GM19372 (cell line): ENCODE data around the gene DCLK3.

Experiments
- ATAC-seq: cut with Tn5 transposase; IDR thresholded peaks from one replicate; pipeline ENCODE4 v1.9.1; 2021; ENCODE audit warnings: mild to moderate bottlenecking, low read depth, moderate library complexity; ENCODE audit not compliant: unreplicated experiment

The DCLK3 gene

DNA sequence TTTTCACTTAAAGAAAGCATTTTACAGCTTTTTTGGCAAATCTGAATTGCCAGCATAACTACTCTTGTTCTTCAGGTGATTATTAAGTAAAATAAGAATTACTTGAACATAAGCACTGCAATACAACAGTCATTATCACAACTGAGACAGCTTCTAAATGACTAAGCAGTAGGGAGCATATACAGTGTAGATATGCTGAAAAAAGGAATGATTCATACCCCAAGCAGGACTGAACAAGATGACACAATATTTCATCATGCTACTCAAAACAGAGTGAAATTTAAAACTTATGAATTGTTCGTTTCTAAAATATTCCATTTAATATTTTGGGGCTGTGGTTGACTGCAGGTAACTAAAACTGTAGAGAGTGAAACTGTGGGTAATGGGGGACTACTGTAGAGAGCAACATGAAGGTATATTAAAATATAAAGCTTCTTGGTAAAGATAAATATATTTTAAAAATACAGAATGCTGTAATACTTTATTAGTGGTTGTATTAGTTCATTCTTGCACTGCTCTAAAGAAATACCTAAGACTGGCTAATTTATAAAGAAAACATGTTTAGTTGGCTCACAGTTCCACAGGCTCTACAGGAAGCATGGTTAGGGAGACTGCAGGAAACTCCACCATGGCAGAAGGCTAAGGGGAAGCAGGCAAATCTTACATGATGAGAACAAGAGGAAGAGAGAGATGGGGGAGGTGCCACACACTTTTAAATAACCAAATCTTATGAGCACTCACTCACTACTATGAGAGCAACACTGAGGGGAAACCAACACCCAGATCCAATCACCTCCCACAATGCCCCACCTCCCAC, 84.8 kb downstream of the DCLK3 start:
- no peak for ATAC-seq

DNA sequence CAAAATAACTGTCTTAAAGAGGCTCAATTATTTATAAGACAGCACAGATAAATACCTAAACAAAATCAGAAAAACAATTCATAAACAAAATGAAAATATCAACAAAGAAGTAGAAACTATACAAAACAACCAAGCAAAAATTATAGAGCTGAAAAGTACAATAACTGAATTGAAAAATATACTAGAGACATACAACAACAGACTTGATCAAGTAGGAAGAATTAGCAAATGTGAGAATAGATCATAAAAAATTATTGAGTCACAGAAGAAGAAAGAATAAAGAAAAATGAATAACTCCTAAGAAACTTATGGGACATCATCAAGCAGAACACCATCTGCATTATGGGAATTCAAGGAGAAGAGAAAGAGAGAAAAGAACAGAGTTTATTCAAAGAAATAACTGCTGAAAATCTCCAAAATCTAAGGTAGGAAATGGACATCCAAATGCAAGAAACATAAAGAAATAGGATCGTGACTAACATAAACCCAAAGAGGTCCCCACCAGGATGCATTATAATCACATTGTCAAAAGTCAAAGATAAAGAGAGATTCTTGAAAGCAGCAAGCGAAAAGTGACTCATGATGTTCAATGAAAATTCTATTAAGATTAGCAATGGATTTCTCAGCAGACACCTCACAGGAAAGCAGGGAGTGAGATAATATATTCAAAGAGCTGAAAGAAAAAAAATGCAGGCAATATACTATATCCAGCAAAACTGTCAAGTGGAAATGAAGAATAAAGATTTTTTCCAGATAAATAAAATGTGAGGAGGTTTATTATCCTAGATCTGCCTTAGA, 85.9 kb downstream of the DCLK3 start:
- ATAC-seq, result no peak

DNA sequence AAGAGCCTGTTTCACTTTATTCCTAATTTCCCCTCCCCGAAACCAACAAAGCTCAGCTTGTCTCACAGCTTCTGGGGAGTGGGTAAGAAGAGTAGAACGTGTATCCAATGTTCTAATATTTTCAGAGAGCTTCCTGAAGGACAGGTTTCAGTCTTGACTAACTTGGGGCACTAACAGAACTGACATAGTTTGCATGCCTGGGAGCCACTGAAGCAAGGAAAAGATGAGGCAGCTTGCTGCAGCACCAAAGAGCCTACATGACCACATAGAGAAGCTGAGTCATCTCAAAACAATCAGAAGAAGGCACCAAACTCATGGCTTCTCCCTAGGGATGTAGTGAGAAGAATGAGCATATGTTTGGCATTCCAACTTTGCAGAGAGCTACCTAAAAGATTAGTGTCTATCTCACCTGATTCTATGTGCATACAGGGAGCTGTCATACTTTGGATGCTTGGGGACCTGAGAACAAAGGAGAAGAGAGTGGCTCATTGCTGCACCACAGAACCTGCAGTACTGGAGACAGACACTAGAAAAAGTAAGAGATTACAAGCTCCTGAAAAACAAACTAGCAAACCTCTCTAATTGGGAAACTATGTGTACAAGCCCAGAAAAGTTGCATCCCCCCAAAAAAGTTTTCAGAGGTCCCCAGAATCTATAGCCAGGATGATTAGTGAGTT, 86.9 kb downstream of the DCLK3 start:
- no peak for ATAC-seq

DNA sequence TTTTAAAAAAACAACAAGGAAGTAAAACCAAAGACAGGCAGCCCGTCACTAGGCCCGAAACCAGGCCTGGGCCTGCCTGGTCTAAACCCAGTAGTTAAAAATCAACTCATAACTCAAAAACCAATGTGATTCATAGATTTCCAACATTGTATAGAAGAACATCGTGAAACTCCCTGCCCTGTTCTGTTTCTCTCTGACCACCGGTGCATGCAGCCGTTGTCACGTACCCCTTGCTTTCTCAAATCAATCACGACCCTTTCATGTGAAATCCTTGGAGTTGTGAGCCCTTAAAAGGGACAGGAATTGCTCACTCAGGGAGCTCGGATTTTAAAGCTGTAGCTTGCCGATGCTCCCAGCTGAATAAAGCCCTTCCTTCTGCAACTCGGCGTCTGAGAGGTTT, 89.5 kb downstream of the DCLK3 start:
- ATAC-seq, result no peak

DNA sequence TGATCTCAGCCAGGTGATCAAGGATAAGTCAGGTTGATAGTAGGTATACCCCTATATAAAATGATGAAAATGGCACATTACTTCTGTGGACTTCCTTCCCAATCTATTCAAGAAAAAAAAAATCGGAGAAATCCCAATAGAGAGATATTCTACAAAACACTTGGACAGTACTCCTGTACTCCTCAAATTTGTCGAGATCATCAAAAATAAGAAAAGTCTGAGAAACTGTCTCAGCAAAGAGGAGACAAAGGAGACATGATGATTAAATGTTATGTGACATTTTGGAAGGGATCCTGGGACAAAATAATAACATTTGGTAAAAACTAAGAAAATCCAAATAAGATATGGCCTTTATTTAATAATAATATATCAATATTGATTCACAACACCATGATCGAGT, 94.6 kb downstream of the DCLK3 start:
- ATAC-seq, result no peak

DNA sequence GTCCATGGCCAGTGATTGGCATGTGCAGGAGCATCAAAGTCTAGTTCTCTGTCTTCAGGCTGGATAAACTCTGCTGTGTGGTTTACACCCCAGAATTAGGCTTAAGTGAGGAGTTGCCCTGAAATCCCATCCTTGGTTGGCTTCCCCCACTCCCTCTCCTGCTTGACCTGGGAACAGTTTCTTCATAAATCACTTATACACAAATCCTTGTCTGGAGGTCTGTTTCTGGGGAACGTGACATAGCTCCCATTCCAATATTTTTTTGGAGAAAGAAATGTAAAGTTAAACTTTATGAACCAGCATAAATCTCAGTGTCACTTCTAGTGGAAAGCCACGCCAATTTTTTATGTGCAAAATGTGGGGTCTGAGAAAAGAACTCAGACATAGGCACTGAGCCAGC, 98.2 kb downstream of the DCLK3 start:
- ATAC-seq, result no peak

DNA sequence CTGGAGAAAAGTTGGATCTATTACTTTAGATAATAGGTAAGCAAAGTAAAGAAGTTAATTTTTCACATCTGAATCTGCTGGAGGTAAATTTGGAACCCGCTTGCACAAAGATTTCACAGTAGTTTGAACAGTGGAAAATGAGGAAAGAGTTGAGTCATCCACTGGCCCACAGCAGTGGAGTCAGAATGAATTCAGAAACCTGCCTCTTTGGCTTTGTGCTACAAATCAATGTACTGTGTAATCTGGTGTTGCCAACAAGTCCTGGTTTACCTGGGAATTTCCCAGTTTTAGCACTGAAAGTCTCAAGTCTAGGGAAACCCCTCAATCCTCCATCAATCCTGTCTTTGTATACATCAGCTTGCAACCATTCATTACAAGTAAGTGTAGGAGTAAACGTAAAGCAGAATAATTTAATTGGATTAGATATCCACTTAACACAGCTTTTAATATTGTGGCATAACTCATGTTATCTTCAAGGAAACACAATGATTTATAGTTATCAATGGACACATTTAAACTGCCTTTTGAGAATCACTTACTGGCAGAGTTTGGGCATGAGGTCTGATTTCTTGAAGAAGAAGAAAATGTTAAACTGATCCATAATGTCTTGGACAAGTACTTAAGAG, 100.6 kb downstream of the DCLK3 start:
- ATAC-seq, result no peak

DNA sequence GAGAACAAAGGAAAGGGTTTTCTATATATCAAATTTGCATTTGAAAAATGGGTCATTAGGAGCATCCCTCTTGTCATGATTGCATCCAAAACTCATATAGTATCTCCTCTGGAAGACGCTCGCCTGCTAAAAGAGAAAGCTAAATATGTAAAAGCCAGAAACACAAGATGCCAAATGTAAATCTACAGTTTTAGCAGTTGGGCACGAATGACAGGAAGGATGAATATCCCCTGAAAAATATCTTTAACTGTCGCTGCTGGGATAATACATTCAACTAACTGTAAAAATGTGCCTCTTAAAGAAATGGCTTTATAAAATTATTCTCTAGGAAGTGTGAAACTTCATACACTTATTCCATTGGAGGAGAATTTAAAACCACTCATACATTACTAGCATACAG, 101.7 kb downstream of the DCLK3 start:
- ATAC-seq, result no peak
